ENCODE results near the gene TMEM191C.

Gene TMEM191C

GRCh38 chr22:21446827-21447690, 20.1 kb upstream of the TMEM191C start:
- TF ChIP-seq CTCF (conservative IDR thresholded peaks at IDR 0.05; ENCODE audit: control insufficient read depth, insufficient read depth, low read depth, low read length) = no peak
- no peak for DNase-seq (ENCODE audit: low read depth)
- H3K4me3 ChIP-seq (ENCODE audit: control insufficient read depth, low read depth, low read length) = no peak overlapping the region

GRCh38 chr22:21447694-21448402, 19.3 kb upstream of the TMEM191C start:
- no peak overlapping the region for H3K4me3 ChIP-seq (ENCODE audit: control insufficient read depth, low read depth, low read length)
- DNase-seq (ENCODE audit: low read depth) = no peak
- TF ChIP-seq CTCF (conservative IDR thresholded peaks at IDR 0.05; ENCODE audit: control insufficient read depth, insufficient read depth, low read depth, low read length) = peak; percentile 6

- DNase-seq (ENCODE audit: low read depth) = no peak
- TF ChIP-seq CTCF (conservative IDR thresholded peaks at IDR 0.05; ENCODE audit: control insufficient read depth, insufficient read depth, low read depth, low read length) = no peak
- H3K4me3 ChIP-seq (ENCODE audit: control insufficient read depth, low read depth, low read length) = no peak overlapping the region
Measured at GRCh38 chr22:21448627-21449416, 18.4 kb upstream of the TMEM191C start.

GRCh38 chr22:21449531-21450319, 17.5 kb upstream of the TMEM191C start:
- no peak for TF ChIP-seq CTCF (conservative IDR thresholded peaks at IDR 0.05; ENCODE audit: control insufficient read depth, insufficient read depth, low read depth, low read length)
- no peak for DNase-seq (ENCODE audit: low read depth)

GRCh38 chr22:21450320-21450831, 16.8 kb upstream of the TMEM191C start:
- H3K4me3 ChIP-seq (ENCODE audit: control insufficient read depth, low read depth, low read length) = no peak overlapping the region
- DNase-seq (ENCODE audit: low read depth) = no peak
- TF ChIP-seq CTCF (conservative IDR thresholded peaks at IDR 0.05; ENCODE audit: control insufficient read depth, insufficient read depth, low read depth, low read length) = no peak

More at GRCh38 chr22:21449531-21450319, 17.5 kb upstream of the TMEM191C start:
- no peak overlapping the region for H3K4me3 ChIP-seq (ENCODE audit: control insufficient read depth, low read depth, low read length)

Measured in fibroblast of mammary gland (primary cell).